Iris pigment epithelial cell (primary cell): ENCODE measurements around the gene REXO1.
"Not testable (repeated sequence)": the region's sequence is repeated elsewhere in the genome, so short reads cannot be mapped to it uniquely, and the experiment has no call there.

ENCODE experiments used
- DNase-seq: peaks from one replicate; pipeline ENCODE4 v3.0.0-alpha.2; 2011; ENCODE audit warnings: low read depth

Gene REXO1

DNA sequence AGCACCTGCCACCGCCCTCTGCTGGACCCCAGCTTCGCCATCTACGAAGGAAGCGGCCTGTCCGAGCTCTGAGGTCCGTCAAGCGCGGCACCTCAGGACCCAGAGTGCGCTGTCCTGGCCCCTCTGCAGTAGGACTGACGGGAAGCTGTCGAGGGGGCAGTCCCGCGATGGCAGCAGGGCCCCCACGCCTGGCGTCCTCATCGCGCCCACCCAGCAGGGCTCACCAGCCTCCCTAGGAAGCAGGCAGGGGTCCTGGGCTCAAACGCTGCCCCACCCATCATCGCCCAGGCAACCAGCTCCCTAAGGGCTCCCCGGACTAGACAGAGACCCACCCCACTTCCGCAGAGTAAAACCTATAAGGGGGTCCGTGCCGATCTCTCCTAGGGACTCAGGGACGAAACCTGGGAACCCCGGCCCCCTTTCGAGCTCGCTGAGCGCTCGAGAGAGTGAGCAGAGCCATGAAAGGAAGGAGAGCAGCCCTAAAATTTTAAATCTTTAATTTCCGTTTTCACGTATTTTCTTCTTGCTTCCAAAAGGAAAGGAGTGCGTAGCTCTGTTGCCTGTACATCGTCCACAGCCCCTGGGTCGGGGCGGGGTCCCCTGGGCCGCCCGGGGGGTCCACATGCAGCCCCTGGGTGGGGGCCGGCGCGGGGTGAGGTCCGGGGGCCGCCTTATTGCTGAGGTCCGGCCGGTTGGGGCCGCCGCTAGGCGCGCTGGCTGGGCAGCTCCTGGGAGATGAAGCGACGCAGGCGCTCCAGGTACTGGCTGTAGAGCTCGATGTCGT lies 28.4 kb upstream of the REXO1 start:
- not testable (repeated sequence) for DNase-seq

DNA sequence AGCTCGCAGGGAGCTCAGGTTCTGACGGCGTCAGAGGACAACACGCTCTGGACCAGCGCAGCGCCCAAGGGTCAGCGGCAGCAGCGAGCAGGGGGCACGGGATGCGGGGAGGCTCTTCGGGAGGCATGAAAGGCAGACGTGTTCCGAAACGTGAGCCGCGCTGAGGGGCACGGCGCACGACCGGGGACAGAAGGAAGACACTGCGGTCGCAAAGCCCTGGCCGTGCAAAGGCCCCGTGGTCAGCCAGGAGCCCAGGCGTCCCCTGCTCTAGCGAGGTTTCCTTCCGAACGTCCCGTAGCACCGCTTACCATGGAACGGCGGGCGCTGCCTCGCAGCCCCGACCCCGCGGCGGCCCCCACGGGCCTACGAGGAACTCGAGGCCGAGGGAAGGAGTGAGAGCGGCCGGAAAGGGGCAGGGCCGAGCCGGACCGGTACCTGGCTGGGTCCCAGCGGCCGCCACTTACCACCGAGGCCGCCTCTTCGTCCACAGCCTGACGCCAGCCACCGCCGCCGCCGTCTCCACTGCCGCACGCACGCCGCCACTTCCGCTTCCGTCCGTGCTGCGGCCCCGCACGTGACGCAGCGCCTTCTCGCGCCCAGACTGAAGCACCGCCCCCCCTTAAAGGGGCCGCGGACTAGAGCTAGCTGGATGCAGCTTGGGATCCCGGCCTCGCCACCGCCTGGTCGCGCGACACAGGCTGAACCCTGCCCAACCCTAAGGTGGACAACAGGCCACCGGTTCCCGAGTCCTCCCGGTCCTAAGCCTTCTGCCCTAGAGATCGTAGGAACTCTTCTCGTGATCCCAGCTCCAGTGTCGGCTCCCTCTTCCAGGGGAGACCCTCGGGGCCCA lies 27.6 kb upstream of the REXO1 start:
- peak; percentile 88 for DNase-seq

DNA sequence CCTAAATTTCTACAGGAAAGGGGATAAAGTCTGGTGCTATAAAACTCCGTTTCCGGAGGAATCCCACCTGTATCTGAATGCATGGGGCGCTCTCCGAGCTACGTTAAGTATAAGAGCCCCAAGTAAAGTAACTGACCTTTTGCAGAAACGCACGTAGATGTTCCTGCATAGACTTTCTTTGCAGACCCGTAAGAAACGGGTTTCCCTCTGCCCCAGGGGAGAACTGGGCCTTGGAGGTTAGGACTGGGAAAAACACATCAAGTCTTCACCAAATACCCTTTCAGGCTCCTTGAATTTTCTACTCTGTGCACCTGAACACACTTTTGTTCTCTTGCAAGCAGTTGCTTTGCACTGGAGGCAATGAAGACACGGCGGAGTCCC lies 27.0 kb upstream of the REXO1 start:
- not testable (repeated sequence) for DNase-seq

DNA sequence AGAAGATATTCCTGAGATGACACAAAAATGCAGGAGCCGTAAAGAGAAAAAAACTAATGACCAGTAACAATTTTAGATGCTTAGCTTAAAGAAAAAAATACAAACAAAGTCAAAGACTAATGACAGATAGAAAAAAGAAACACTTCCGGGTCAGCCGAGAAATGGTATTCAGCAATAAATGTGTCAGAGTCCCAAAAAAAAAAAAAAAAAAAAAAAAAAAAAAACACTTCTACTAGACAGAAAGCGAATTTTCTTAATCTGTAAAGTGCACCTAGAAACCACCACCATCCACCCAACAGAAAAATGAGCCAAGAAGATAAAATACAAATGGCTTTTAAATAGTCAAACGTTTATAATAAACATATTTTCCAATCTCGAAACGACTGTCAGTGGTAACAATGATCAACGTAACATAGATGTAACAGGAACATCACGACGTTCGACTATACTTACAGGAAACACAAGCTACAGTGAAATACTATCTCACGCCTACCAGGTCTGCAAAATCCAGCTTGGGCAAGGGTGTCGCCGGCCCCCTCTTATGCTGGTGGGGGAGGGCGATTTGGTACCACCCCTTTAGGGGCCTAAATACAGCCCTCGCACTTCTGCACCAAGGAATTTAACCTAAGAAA lies 26.4 kb upstream of the REXO1 start:
- DNase-seq = no peak

DNA sequence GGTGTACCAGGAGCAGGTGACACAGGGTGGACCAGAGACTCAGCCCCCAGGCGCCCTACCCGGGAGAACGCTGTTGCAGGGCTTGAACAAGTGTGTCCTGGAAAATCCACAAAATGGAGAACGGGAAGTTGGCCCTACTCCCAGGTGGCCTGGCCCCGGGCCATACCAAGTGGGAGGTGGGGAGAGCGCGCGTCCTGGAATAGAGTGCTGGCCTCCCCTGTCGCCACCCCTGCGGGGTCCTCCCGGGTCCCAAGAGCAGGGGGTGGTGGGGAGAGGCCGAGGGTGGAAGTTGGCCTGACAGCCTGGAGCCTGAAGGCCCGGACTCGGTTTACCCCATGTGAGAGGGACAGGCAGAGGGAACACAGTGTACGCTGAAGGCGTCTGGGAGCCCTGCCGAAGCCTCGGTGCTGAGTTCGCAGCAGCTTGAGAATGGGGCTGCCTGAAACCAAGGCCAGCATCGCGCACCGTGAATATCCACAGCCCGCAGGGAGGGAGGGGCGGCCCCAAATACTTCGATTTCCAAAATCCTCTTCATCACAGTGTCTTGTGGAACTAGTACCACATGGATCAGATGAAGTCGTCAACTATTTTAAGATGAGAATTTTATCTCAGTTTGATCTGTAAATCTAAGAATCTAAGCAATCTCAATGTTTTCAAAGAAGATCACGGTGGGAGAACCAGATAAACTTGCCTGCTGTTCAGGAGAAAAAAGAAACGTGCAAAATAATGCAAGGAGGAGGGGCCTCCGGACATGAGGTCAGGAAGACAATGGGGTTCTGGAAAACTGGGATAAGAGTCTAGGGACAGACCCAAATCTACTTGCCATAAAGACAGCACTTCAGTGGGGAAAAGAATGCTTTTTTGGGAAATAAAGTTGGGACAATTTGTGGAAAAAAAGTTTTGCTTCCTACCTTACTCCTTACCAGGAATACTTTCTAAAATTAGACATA lies 25.5 kb upstream of the REXO1 start:
- no peak for DNase-seq

DNA sequence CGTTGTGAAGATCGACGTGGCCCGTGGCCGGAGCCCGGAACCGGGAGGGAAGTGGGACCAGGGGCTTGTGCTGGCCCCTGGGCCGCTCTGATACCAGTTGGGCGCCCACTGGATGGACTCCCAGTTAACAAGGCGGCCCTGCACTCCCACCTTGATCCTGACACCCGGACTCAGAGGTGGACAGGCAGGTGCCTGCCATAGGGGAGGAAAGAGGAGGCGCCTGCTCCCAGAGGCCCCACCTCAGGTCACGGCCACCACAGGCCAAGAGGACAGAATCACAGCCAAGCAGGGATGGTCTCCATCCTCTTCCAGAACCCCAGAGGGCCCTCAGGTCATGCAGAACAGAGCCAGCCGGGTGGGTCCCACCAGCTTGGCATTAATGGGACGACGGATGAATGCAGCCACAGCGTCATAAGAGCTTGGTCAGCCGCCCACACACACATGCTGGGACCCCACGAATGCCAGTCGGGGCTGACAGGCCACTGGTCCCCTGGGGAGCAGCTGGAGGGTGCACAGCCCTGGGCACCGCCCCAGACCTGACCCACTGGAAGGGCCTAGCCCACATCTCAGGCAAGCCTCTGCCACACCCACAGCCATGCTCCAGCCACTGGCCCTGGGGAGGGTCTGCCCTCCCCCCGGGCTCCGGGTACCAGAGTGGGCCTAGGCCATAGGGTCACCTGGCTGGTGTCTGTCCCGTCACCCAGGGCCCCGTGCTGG lies 24.7 kb upstream of the REXO1 start:
- no peak for DNase-seq

DNA sequence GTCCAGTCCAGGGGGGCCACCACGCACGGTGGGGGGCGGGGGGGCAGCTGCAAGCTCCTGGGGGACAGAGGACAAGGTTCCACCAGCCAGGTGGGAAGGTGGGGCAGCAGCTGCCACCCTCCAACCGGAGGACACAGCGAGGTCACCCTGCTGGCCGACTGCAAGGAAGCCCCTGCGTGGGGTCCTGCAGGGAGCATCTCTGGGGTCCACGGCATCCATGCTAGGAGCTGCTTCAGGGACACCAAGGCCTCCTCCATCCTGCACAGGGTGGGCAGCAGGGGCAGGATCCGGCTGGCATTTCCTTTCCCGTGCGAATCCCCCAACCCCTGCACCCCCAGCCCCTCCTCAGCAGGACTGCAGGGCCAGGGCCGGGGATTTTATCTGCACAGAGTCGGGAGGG lies 23.3 kb upstream of the REXO1 start:
- DNase-seq = no peak

DNA sequence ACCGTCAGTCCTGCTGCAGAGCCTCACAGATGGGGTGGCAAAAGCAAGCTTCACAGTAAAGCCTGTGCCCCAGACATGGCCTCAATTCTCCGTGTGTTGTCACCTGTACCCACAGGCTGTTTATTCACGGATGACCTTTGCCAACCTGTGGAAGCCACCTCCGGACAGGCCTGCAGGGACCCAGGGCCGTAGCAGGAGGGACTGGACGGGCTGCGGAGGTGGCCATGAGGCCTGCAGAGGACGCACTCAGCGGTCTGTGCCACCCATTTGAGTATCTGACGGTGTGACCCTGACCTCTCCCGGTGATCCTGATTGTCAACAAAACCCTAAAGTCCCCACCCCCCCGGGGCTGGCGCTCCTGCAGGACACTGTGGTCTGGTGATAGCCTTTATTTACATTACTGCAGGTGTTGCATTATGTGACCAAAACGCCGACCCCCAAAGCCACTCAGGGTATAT lies 22.9 kb upstream of the REXO1 start:
- DNase-seq = no peak

DNA sequence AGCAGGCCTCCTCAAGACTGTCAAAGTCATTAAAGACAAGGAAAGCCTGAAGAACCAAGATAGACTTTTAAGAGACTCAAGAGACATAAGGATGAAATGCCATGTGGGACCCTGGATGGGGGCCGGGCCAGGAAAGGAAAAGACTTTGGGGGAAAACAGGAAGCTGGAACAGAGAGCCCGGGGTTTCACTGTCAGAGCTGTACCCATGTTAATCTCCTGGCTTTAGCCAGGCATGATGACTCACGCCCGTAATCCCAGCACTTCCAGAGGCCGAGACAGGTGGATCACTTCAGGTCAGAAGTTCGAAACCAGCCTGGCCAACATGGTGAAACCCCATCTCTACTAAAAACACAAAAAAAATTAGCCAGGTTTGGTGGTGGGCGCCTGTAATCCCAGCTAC lies 20.7 kb upstream of the REXO1 start:
- DNase-seq = no peak

DNA sequence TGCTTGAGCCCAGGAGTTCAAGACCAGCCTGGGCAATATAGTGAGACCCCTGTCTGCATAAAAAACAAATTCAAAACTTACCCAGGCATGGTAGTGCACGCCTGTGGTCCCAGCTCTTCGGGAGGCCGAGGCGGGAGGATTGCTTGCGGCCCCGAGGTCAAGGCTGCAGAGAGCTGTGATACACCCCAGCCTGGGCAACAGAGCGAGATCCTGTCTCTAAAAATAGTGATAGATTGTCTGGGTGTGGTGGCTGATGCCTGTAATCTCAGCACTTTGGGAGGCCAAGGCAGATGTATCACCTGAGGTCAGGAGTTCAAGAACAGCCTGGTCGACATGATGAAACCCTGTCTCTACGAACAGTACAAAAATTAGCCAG lies 19.1 kb upstream of the REXO1 start:
- no peak for DNase-seq

DNA sequence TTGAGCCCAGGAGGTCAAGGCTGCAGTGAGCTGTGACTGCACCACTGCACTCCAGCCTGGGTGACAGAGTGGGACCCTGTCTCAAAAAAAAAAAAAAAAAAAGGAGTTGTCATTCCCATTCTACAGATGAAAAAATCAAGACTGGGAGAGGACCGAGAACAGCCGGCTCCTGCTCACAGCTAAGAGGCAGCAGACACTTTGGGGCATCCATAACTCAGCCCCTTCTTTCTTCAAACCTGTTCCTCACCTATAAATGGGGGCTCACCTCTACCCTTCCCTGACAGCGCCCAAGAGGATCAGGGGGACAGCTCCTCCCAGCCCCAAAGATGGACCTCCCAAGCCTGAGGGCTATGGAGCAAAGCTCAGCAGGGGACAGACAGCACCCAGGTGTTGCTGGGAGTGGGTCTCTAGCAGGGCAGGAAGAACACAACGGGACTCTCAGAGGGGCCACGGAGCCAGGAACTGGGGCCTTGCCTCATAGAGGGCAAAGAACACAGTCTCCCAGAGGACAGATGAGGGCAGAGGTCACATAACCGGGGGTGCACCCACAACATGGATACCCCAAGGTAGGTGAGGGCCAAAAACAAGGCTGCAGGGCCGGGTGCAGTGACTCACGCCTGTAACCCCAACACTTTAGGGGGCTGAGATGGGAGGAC lies 18.5 kb upstream of the REXO1 start:
- no peak for DNase-seq

DNA sequence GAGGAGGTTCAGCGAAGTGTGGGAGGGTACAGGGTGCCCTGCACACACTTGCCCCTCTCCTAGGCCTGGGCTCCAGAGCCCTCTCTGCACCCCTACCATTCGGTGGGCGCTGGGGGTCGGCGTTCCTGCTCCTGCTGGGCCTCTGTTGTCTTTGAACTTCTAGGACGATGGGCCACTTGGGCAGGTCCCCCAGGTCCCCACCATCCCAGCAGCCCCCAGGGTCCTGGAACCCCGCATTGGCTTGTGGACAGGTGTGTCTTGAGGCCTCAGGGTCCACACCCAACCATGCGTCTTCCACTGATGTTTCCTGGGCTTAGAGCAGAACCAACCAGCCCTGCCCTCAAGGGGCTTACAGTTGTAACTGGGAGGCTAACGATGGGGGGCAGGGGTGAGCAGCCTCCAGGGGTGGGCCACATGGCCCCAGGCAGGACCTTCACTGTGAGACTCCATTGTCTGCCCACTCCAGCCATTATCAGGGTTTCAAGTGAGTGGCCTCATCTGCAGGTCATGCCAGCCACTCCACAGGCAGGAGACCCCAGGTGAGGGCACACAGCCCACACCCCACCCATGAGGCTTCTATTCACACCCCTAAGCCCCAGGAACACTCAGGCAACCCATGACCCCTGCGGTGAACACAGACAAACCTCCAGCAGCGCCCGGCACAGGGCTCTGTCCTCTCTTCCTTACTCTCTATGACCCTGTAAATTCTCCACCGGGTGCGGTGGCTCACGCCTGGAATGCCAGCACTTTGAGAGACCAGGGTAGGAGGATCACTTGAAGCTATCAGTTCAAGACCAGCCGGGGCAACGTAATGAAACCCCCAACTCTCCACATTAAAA lies 17.1 kb upstream of the REXO1 start:
- DNase-seq = no peak

DNA sequence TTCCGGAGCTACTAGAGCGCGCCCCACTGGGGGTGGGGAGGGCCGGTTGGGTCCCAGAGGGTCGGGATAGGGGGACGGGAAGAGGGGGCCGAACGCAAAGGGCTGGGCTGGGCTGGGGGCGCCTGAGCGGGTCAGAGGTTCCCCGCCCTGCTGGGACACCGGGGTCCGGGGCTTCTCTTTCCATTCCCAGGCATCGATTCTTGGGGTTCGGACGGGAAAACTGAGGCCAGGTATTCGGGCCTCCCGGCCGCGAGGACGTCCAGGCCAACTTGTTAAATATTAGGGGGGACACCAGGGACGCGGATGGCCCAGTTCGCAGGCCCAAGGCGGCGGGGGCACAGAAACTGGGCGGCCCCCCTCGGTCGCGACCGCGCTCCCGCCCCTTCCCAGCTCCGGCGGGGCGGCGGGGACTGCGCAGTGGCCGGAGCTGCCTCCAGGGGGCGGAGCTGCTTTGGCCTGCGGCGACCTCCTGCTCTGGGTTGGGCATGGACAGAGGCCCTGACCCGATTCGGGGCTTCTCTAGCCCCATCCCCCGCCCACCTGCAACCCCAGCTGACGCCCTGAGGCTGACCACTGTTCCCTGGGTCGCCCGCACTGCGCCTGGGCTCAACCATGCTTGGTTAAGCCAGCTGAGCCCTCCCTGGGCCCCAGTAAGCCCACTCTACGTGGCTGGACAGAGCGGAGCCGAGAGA lies 16.3 kb upstream of the REXO1 start:
- peak; percentile 46 for DNase-seq

DNA sequence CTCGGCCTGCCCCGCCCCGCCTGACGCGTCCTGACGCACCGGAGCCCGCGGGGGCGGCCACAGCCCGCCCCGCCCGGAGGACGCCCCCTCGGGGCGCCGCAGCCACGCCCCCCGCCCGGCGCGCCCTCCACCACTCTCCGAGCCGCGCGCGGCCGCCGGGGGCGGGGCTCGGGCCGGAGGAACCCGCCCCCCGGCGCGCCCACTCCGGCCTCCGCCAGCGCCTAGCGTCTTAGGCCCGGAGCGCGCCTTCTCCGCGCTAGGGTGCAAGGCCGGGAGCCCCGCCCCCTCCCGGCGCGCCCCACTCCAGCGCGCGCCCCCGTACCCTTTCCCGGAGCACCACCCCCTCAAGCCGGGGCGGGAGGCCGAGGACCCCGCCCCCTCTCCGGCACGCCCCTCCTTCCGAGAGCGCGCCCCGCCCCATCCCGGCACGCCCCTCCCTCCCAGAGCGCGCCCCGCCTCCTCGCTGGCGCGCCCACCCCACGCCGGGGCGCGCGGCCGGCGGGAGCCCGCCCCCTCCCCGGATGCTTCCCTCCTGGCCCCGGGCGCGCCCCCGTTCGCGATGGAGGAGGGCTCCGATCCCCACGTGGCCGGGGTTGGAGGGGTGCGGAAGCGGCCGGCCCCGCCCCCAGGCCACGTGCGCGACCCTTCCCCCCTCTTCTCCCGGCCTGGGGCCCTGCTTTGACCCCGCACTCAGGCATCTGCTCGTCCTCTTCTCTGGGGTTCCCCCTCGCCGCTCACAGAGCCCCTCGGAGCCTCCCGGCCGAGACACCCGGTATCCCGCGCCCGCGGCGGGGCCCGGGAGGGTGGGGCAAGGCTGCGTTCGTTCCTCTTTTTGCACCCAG lies 15.6 kb upstream of the REXO1 start:
- DNase-seq = peak; percentile 90

DNA sequence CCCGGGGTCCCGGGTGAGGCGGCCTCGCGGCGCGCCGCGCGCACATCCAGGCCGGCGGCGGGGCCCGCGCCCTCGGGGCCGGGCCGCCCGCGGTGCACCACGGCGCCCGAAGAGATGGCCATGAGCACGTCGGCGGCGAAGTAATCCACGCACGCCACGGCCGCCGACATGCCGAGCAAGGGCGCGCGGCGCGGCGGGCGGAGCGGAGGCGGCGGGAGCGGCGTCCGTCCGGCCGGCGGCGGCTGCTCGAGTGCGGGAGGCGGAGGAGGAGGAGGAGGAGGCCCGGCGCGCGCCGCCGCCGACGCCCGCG lies 15.0 kb upstream of the REXO1 start, which contains the start of gene KLF16:
Gene KLF16, minus strand, starts transcription at position 252 of the 310 bp plus-strand sequence. Its CDS starts 82 bp downstream, at position 170.
- no peak for DNase-seq

DNA sequence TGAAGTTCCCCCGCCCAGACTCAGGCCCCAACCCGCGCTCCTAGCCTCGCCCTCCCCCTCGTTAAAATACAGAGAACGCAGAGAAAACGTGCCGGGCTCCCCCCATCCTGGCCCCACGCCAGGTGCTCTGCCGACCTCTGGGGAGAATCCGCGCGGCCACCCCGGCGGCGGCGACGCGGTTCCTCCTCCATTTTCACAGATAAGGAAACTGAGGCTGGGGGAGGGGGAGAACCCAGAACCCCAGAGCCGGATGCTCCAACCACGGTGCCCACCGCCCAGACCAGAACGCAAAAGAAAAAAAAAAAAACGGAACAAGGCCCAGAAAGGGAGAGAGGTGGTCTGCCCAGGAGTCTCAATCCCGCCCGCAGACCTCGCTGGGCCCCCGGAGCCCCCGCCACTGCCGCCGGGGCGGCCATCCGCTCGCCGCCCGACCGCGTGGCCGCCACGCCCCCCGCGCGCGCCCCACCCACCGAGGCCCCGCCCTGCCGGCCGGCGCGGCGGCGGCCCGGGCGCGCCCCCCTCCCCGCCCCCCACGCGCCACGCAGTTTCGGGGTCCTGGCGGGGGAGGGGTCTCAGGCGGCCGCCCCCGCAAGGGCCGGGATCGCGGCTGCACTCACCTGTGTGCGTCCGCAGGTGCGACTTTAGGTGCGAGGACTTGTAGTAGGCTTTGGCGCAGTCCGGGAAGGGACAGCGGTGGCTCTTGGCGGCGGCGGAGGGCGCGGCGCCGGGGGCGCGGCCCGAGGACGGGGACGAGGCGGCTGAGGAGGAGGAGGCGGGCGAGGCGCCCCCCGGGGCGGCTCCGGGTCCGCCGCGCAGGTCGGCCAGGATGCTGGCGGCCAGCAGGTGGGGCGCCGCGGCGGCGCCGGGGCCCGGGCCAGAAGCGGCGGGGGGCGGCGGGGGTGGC lies 14.4 kb upstream of the REXO1 start:
- no peak for DNase-seq

DNA sequence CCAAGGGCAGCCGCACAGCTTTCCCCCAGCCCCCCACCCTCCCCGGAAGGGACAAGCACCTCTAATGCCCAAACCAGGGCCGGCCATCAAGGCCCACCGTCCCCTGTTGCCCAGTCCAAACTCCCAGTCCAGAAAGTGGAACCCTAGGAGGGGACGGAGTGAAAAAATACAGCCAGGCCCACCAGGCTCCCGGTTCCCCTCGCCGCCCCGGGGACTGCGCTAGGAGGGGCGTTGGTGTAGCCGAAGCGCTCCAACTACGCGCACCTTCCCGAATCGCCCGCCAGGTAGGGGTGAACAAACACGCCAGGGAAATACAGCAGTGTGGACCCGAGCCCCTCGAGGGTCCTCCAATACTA lies 13.8 kb upstream of the REXO1 start:
- DNase-seq = no peak
